Upper lobe of left lung (tissue), 6 donors: ENCODE data around the gene BPI. TPM values are rescaled to one million over a fixed set of nuclear protein-coding genes. Genes with fewer than 3 reads are reported as not detected.

ENCODE experiments used
- ATAC-seq, 2 donors: fragments of 200-7000 bp; cut with Tn5 transposase; one replicate each; pipeline ENCODE4 v1.9.1; 2022; ENCODE audit warnings: mild to moderate bottlenecking in 2 of 2, moderate library complexity in 2 of 2; ENCODE audit not compliant: low FRiP score in 2 of 2
- DNase-seq, 2 donors: peaks; one replicate each; pipeline ENCODE4 v3.0.0-alpha.2; 2019 to 2020
- H3K27ac ChIP-seq, 4 donors: fragments of 200-600 bp; sonication (generic); one replicate each; pipeline ENCODE4 v1.5.1; 2016 to 2019
- H3K27me3 ChIP-seq, 4 donors: fragments of 200-600 bp; sonication (generic); one replicate each; pipeline ENCODE4 v1.5.1; 2017 to 2019
- H3K36me3 ChIP-seq, 4 donors: fragments of 200-600 bp; sonication (generic); one replicate each; pipeline ENCODE4 v1.5.1; 2016 to 2019
- H3K4me1 ChIP-seq, 4 donors: fragments of 200-600 bp; sonication (generic); one replicate each; pipeline ENCODE4 v1.5.1; 2018 to 2019
- H3K4me3 ChIP-seq, 4 donors: fragments of 200-600 bp; sonication (generic); one replicate each; pipeline ENCODE4 v1.5.1; 2017 to 2019; ENCODE audit warnings: mild to moderate bottlenecking in 2 of 4, moderate library complexity in 1 of 4
- H3K9me3 ChIP-seq, 4 donors: fragments of 200-600 bp; sonication (generic); one replicate each; pipeline ENCODE4 v1.5.1; 2018 to 2019
- CTCF ChIP-seq, 6 experiments: fragments of 450-650 bp in 4 of 6; fragments of 200-600 bp in 2 of 6; sonication (generic) in 2 of 6; IDR thresholded peaks; one replicate each; pipeline ENCODE4 v1.5.1; 2016 to 2019; ENCODE audit warnings: antibody characterized with exemption in 6 of 6
- EP300 ChIP-seq, 4 donors: sonication (generic); formaldehyde crosslinking; IDR thresholded peaks; one replicate each; pipeline ENCODE4 v1.5.1; 2017; ENCODE audit warnings: antibody characterized with exemption in 4 of 4, control low read depth in 2 of 4
- POLR2A ChIP-seq, 4 donors: fragments of 450-650 bp; IDR thresholded peaks; one replicate each; pipeline ENCODE4 v1.5.1; 2016 to 2017; ENCODE audit warnings: antibody characterized with exemption in 4 of 4, mild to moderate bottlenecking in 2 of 4
- POLR2AphosphoS5 ChIP-seq, 2 donors: sonication (generic); formaldehyde crosslinking; IDR thresholded peaks; one replicate each; pipeline ENCODE4 v1.5.1; 2017; ENCODE audit warnings: antibody characterized with exemption in 2 of 2
- WGBS, 2 donors: methylation state at CpG; one replicate each; pipeline ENCODE4 v1.1.5; 2017 to 2018; 5-methylcytosine and 5-hydroxymethylcytosine counted together
- total RNA-seq, 6 donors: library from RNA; depleted of rRNA in 4 of 6; stranded (reverse); fragments of >200 nt in 4 of 6; gene quantifications; one replicate each; pipeline versions ENCODE4 v1.1.0 to v1.2.1, GENCODE V29; 2016 to 2021
- donor health status: DM: no; HTN: no; CAD: no; lungs with moderate emphysema.
- donor health status: DM: no; HTN: yes; CAD: no; lungs with severe emphysema.

The BPI gene
- total RNA-seq, 6 donors from 2014 or later: 0.14 to 6.3 (median 0.67) TPM; not detected in 1

- TF ChIP-seq CTCF (IDR thresholded peaks at IDR 0.05) (no peak), EP300 (IDR thresholded peaks at IDR 0.05) (no peak), POLR2A (IDR thresholded peaks at IDR 0.05) (no peak), POLR2AphosphoS5 (IDR thresholded peaks at IDR 0.05) (no peak)
Measured at GRCh38 chr20:38258545-38259215, 45.3 kb upstream of the BPI start.

GRCh38 chr20:38260025-38260377, 44.0 kb upstream of the BPI start:
- Histone ChIP-seq H3K4me3 (peak overlapping the region in 3 of 4 donors; percentile 24 to 41 (median 32)), H3K27me3 (peaks cover 0 to 11% (median 6%) of the 10 kb centered on the region in 4 donors), H3K36me3 (no peaks in the 10 kb centered on the region), H3K4me1 (peaks cover 0 to 10% (median 2%) of the 10 kb centered on the region in 4 donors), H3K9me3 (no peaks in the 10 kb centered on the region), H3K27ac (peak overlapping the region in 3 of 4 donors; percentile 30 to 76 (median 66))
- ATAC-seq: peak in 1 of 2 donors; percentile 25
- 15 to 28% methylated on average over 5 of the region's 5 CpGs for WGBS, 2 donors
- TF ChIP-seq CTCF (IDR thresholded peaks at IDR 0.05) (no peak), POLR2A (IDR thresholded peaks at IDR 0.05) (no peak)
- DNase-seq: no peak

More at GRCh38 chr20:38258545-38259215, 45.3 kb upstream of the BPI start:
- Histone ChIP-seq H3K9me3 (no peaks in the 10 kb centered on the region), H3K4me3 (no peak overlapping the region), H3K27me3 (peaks cover 0 to 11% (median 6%) of the 10 kb centered on the region in 4 donors), H3K36me3 (no peaks in the 10 kb centered on the region), H3K27ac (no peak overlapping the region), H3K4me1 (peaks cover 0 to 10% (median 2%) of the 10 kb centered on the region in 4 donors)
- DNase-seq (no peak), ATAC-seq (no peak)
- WGBS, 2 donors: 94% methylated on average over 7 of the region's 7 CpGs

- Histone ChIP-seq H3K27ac (peak within 1 kb of the TSS in 3 of 4 donors; percentile 30 to 76 (median 66)), H3K4me1 (peaks cover 0 to 10% (median 2%) of the 10 kb centered on the region in 4 donors), H3K4me3 (peak within 1 kb of the TSS in 3 of 4 donors; percentile 24 to 41 (median 32)), H3K36me3 (no peaks in the 10 kb centered on the region), H3K9me3 (no peaks in the 10 kb centered on the region), H3K27me3 (peaks cover 0 to 11% (median 6%) of the 10 kb centered on the region in 4 donors)
- 8% methylated on average over 10 to 55 of the region's 65 CpGs for WGBS, 2 donors
- ATAC-seq (peak in 1 of 2 donors; percentile 84), DNase-seq (peak in 1 of 2 donors; percentile 85)
- no peak for TF ChIP-seq POLR2AphosphoS5 (IDR thresholded peaks at IDR 0.05)
- no peak for TF ChIP-seq CTCF (IDR thresholded peaks at IDR 0.05)
Measured at GRCh38 chr20:38260378-38261053, 43.4 kb upstream of the BPI start, which contains the start of gene KIAA1755. Gene KIAA1755, minus strand, starts transcription at chr20:38260735. Its CDS starts 235 bp downstream, at chr20:38260500.

- DNase-seq (no peak), ATAC-seq (no peak)
- Histone ChIP-seq H3K4me3 (peak overlapping the region in 2 of 4 donors; percentile 32 to 41), H3K9me3 (no peaks in the 10 kb centered on the region), H3K27me3 (peaks cover 0 to 11% (median 6%) of the 10 kb centered on the region in 4 donors), H3K4me1 (peaks cover 0 to 10% (median 2%) of the 10 kb centered on the region in 4 donors), H3K27ac (peak overlapping the region in 1 of 4 donors; percentile 76), H3K36me3 (no peaks in the 10 kb centered on the region)
- 54 to 72% methylated on average over 7 to 8 of the region's 8 CpGs for WGBS, 2 donors
- no peak for TF ChIP-seq POLR2A (IDR thresholded peaks at IDR 0.05)
- TF ChIP-seq EP300 (IDR thresholded peaks at IDR 0.05): no peak
- no peak for TF ChIP-seq POLR2AphosphoS5 (IDR thresholded peaks at IDR 0.05)
- no peak for TF ChIP-seq CTCF (IDR thresholded peaks at IDR 0.05)
Measured at GRCh38 chr20:38261054-38261390, 42.9 kb upstream of the BPI start.
